Esophagus (tissue), 2 donors: Measurements from ENCODE around the gene PRR20A. TPM values are rescaled to one million over a fixed set of nuclear protein-coding genes. Genes with fewer than 3 reads are reported as not detected.
"Not testable (repeated sequence)": the region's sequence is repeated elsewhere in the genome, so short reads cannot be mapped to it uniquely, and the experiment has no call there.

ENCODE experiments used
- H3K27ac ChIP-seq, 2 donors: one replicate each; pipeline ENCODE4 v1.5.1; 2013; ENCODE audit warnings: low read depth in 2 of 2, mild to moderate bottlenecking in 2 of 2, inconsistent platforms in 1 of 2, low read length in 1 of 2, moderate library complexity in 1 of 2
- H3K27me3 ChIP-seq, 2 donors: one replicate each; pipeline ENCODE4 v1.6.1; 2013; ENCODE audit warnings: low read length in 2 of 2, control low read depth in 1 of 2, mild to moderate bottlenecking in 1 of 2; ENCODE audit not compliant: insufficient read depth in 2 of 2, control insufficient read depth in 1 of 2
- H3K36me3 ChIP-seq, 2 donors: one replicate each; pipeline ENCODE4 v1.6.1; 2013; ENCODE audit warnings: low read length in 1 of 2; ENCODE audit not compliant: control insufficient read depth in 2 of 2, insufficient read depth in 2 of 2
- H3K4me1 ChIP-seq, 2 donors: one replicate each; pipeline ENCODE4 v1.6.1; 2013; ENCODE audit warnings: low read length in 1 of 2; ENCODE audit not compliant: control insufficient read depth in 2 of 2, insufficient read depth in 2 of 2
- H3K4me3 ChIP-seq, 2 donors: one replicate each; pipeline ENCODE4 v1.5.1; 2013; ENCODE audit warnings: low read length in 2 of 2, mild to moderate bottlenecking in 2 of 2, low read depth in 1 of 2, moderate library complexity in 1 of 2
- H3K9me3 ChIP-seq, 2 donors: one replicate each; pipeline ENCODE4 v1.6.1; 2013; ENCODE audit warnings: mild to moderate bottlenecking in 2 of 2, low read depth in 1 of 2, low read length in 1 of 2, moderate library complexity in 1 of 2; ENCODE audit not compliant: control insufficient read depth in 2 of 2, insufficient read depth in 1 of 2
- WGBS, 2 donors: extraction: QIAGEN DNeasy Blood & Tissue Kit; methylation state at CpG; one replicate each; pipeline ENCODE4 v1.1.7; 2013; 5-methylcytosine and 5-hydroxymethylcytosine counted together
- polyA plus RNA-seq, 2 donors: library from polyadenylated mRNA; stranded (reverse); fragments of 200-250 nt; gene quantifications; one replicate each; pipeline ENCODE4 v1.2.3, GENCODE V29; 2013
- donor health status: healthy with polysubstance abuse.
- donor health status: Bipolar disorder and iron deficiency.

Gene PRR20A
- polyA plus RNA-seq, 2 donors: not detected

- WGBS, 2 donors: no CpG with 5 or more reads among the region's 22 CpGs
- not testable (repeated sequence) for H3K4me3 ChIP-seq, H3K27me3 ChIP-seq, H3K27ac ChIP-seq, H3K4me1 ChIP-seq, H3K9me3 ChIP-seq, H3K36me3 ChIP-seq
Measured at GRCh38 chr13:57153761-57154160, 13.0 kb downstream of the PRR20A start, which contains the start of gene PRR20C. Gene PRR20C, plus strand, starts transcription at chr13:57154061. Its CDS starts 387 bp downstream, at chr13:57154448.

GRCh38 chr13:57160332-57160731 lies 19.6 kb downstream of the PRR20A start, which contains the start of gene PRR20D:
Gene PRR20D, plus strand, starts transcription at chr13:57160632. Its CDS starts 387 bp downstream, at chr13:57161019.
- not testable (repeated sequence) for H3K27me3 ChIP-seq, H3K4me3 ChIP-seq, H3K4me1 ChIP-seq, H3K27ac ChIP-seq, H3K36me3 ChIP-seq, H3K9me3 ChIP-seq
- no CpG with 5 or more reads among the region's 22 CpGs for WGBS, 2 donors

- H3K4me1 ChIP-seq, H3K9me3 ChIP-seq, H3K36me3 ChIP-seq, H3K27me3 ChIP-seq, H3K27ac ChIP-seq, H3K4me3 ChIP-seq: not testable (repeated sequence)
- WGBS, 2 donors: no CpG with 5 or more reads among the region's 22 CpGs
Measured at GRCh38 chr13:57166897-57167296, 26.2 kb downstream of the PRR20A start, which contains the start of gene PRR20E. Gene PRR20E, plus strand, starts transcription at chr13:57167197. Its CDS starts 387 bp downstream, at chr13:57167584.

GRCh38 chr13:57191667-57192066 lies 50.9 kb downstream of the PRR20A start:
- H3K4me1 ChIP-seq: no peaks in the 10 kb centered on the region
- no peak overlapping the region for H3K4me3 ChIP-seq
- no peaks in the 10 kb centered on the region for H3K27me3 ChIP-seq
- no peak overlapping the region for H3K27ac ChIP-seq
- 51 to 82% methylated on average over 1 of the region's 1 CpG for WGBS, 2 donors
- H3K9me3 ChIP-seq: no peaks in the 10 kb centered on the region
- H3K36me3 ChIP-seq: no peaks in the 10 kb centered on the region

Other genes starting within 250 kb of the PRR20A start
- gene PRR20B, start 6.6 kb downstream of the PRR20A start, polyA plus RNA-seq: not detected
- gene PRR20C, start 13.1 kb downstream of the PRR20A start, polyA plus RNA-seq: not detected
- gene PRR20D, start 19.7 kb downstream of the PRR20A start, polyA plus RNA-seq: not detected
- gene PRR20E, start 26.3 kb downstream of the PRR20A start, polyA plus RNA-seq: not detected